ENCODE data around the gene TNNC2. TPM values are rescaled to one million over a fixed set of nuclear protein-coding genes. Genes with fewer than 3 reads are reported as not detected.
A peak's percentile ranks its signal among the peaks of the same experiment; 100 is the strongest.

The TNNC2 gene
- polyA plus RNA-seq, 1 of the 3 experiments (the other 2 are of a cell fraction) = 1.1 TPM

GRCh38 chr20:45813489-45813888, 13.6 kb downstream of the TNNC2 start:
- POLR2A ChIA-PET = interaction anchor here (0.6 to 1.7 kb wide), 3 partner anchors 19 to 833 kb away, joined by 3 to 4 read pairs (median 4); partner anchors contain the start of gene SNX21
- H4K20me1 ChIP-seq (ENCODE audit: insufficient read depth) = no peaks in the 10 kb centered on the region
- 45% methylated on average over 7 of the region's 7 CpGs for WGBS (ENCODE audit: low lambda C conversion rate)
- peak overlapping the region; percentile 78 to 80 for H3K4me3 ChIP-seq (ENCODE audit: low read depth in 2 of 2, low read length in 1 of 2)
- H3K79me2 ChIP-seq (ENCODE audit: insufficient read depth) = peaks cover 33% of the 10 kb centered on the region
- no peaks in the 10 kb centered on the region for H3K27me3 ChIP-seq (ENCODE audit: insufficient read depth)
- peak overlapping the region; percentile 88 for H3K9ac ChIP-seq
- TF ChIP-seq RFX5 (IDR thresholded peaks at IDR 0.05; ENCODE audit: low read length) = no peak
- no peaks in the 10 kb centered on the region for H3K9me3 ChIP-seq
- H2AFZ ChIP-seq (ENCODE audit: low read depth) = peak overlapping the region; percentile 78; the same call in 1 of the 2 replicates
- DNase-seq = no peak
- H3K36me3 ChIP-seq (replicated peaks in 1 of 2; ENCODE audit: control insufficient read depth in 1 of 2, insufficient read depth in 2 of 2, low read length in 1 of 2) = peaks cover 23 to 29% of the 10 kb centered on the region in 2 experiments
- peaks cover 0 to 11% of the 10 kb centered on the region in 2 experiments; a peak in 1 of 4 replicates for H3K4me1 ChIP-seq (ENCODE audit: control insufficient read depth in 1 of 2, insufficient read depth in 2 of 2, low read depth in 1 of 2, low read length in 1 of 2)
- peak overlapping the region; percentile 94 for H3K4me2 ChIP-seq
- H3F3A ChIP-seq (replicated peaks; ENCODE audit: insufficient read depth) = peaks cover 25% of the 10 kb centered on the region
- CTCF ChIA-PET = interaction anchor here (0.6 to 2.4 kb wide), 6 partner anchors 14 to 275 kb away, joined by 3 to 13 read pairs (median 3); partner anchors contain the start of gene ZSWIM1
- H3K9me2 ChIP-seq = no peaks in the 10 kb centered on the region
- H3K27ac ChIP-seq (ENCODE audit: low read depth in 2 of 2, low read length in 1 of 2) = no peak overlapping the region

GRCh38 chr20:45813006-45813340, 14.1 kb downstream of the TNNC2 start:
- Histone ChIP-seq H3K27ac (ENCODE audit: low read depth in 2 of 2, low read length in 1 of 2) (peak overlapping the region; percentile 44 to 54), H3K27me3 (ENCODE audit: insufficient read depth) (no peaks in the 10 kb centered on the region)
- 2% methylated on average over 11 of the region's 11 CpGs for WGBS (ENCODE audit: low lambda C conversion rate)

More at GRCh38 chr20:45813006-45813340, 14.1 kb downstream of the TNNC2 start:
- Histone ChIP-seq H3K9me3 (no peaks in the 10 kb centered on the region), H3K36me3 (replicated peaks in 1 of 2; ENCODE audit: control insufficient read depth in 1 of 2, insufficient read depth in 2 of 2, low read length in 1 of 2) (peaks cover 27 to 29% of the 10 kb centered on the region in 2 experiments), H3K9me2 (no peaks in the 10 kb centered on the region), H3K4me3 (ENCODE audit: low read depth in 2 of 2, low read length in 1 of 2) (peak overlapping the region; percentile 78 to 80), H2AFZ (ENCODE audit: low read depth) (peak overlapping the region; percentile 78), H3F3A (replicated peaks; ENCODE audit: insufficient read depth) (peaks cover 20% of the 10 kb centered on the region), H3K79me2 (ENCODE audit: insufficient read depth) (peaks cover 33% of the 10 kb centered on the region), H4K20me1 (ENCODE audit: insufficient read depth) (no peaks in the 10 kb centered on the region), H3K9ac (peak overlapping the region; percentile 88), H3K4me1 (ENCODE audit: control insufficient read depth in 1 of 2, insufficient read depth in 2 of 2, low read depth in 1 of 2, low read length in 1 of 2) (peaks cover 0 to 11% of the 10 kb centered on the region in 2 experiments; a peak in 1 of 4 replicates), H3K4me2 (peak overlapping the region; percentile 94)
- CTCF ChIA-PET = interaction anchor here (0.6 to 2.4 kb wide), 4 partner anchors 14 to 275 kb away, joined by 3 to 13 read pairs (median 4); no protein-coding TSS in a partner anchor
- TF ChIP-seq EZH2phosphoT487 (IDR thresholded peaks at IDR 0.05; ENCODE audit: borderline replicate concordance, low read depth) (no peak), TCF12 (IDR thresholded peaks at IDR 0.05) (no peak), CHD2 (IDR thresholded peaks at IDR 0.05; ENCODE audit: low read length, partially characterized antibody) (no peak), ELF1 (IDR thresholded peaks at IDR 0.05) (no peak), NRF1 (IDR thresholded peaks at IDR 0.05; ENCODE audit: low read depth, low read length) (no peak), CTCF (IDR thresholded peaks at IDR 0.05) (no peak), ZBTB33 (IDR thresholded peaks at IDR 0.05; ENCODE audit: borderline replicate concordance, low read depth) (no peak), NFIC (IDR thresholded peaks at IDR 0.05; ENCODE audit: borderline replicate concordance) (no peak), SMC3 (IDR thresholded peaks at IDR 0.05; ENCODE audit: low read depth, low read length) (no peak), FOXM1 (IDR thresholded peaks at IDR 0.05; ENCODE audit: low read depth) (no peak)
- no peak for DNase-seq
- POLR2A ChIA-PET = interaction anchor here (1.2 to 1.7 kb wide), 2 partner anchors 20 to 21 kb away, joined by 4 read pairs; partner anchors contain the start of gene SNX21

Measured in SK-N-SH (cell line).